ENCODE data around the gene TRIP11.
"Not testable (repeated sequence)": the region's sequence is repeated elsewhere in the genome, so short reads cannot be mapped to it uniquely, and the experiment has no call there.

Gene TRIP11

DNA sequence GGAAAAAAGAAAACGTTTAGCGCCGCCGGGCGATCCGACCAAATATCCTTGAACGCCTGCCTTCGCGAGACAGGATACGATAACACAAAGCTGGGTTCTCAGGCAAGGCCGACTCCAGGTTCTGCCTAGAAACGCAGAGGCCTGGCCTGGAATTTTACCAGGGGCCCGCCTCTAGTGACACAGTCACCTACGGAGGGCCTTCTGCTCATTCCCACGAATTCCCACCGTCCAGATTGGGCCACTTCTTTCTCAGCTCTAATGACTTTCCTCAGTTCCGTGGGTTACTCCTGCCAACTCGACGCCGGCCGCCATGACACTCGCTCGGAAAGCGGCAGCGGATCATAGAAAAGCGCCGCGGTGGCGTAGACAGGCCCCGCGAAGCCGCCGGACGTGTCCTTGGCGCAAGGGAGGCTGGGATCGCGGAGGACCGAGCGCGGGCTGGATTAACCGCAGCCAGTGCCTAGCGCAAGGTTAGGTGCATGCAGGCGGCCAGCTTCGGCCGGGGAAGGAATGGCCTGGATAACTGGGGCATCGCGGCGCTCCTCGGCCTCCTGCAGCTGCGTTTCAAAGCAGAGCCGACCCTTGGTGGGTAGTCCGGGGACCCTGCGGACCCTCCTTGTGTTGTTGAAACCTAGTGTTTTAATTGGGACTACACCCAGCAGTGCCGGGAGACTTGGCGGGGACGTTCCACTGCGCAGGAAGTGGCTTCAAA is at the start of gene TRIP11:
TRIP11 (minus strand) TSS at position 341 of the 712 bp plus-strand sequence. CDS start 374 bp downstream, outside the sequence.
- DNase-seq (ENCODE audit: low read depth) = peak; percentile 92

- DNase-seq (ENCODE audit: low read depth) = no peak
Observed at GRCh38 chr14:92088494-92088893, 48.6 kb upstream of the TRIP11 start.

- peak; percentile 79 for DNase-seq (ENCODE audit: low read depth)
Observed at GRCh38 chr14:92074555-92074954, 34.7 kb upstream of the TRIP11 start.

- DNase-seq (ENCODE audit: low read depth) = no peak
Observed at GRCh38 chr14:92058006-92058917, 18.4 kb upstream of the TRIP11 start.

- no peak for DNase-seq (ENCODE audit: low read depth)
Observed at GRCh38 chr14:92049781-92050180, 9.9 kb upstream of the TRIP11 start.

DNA sequence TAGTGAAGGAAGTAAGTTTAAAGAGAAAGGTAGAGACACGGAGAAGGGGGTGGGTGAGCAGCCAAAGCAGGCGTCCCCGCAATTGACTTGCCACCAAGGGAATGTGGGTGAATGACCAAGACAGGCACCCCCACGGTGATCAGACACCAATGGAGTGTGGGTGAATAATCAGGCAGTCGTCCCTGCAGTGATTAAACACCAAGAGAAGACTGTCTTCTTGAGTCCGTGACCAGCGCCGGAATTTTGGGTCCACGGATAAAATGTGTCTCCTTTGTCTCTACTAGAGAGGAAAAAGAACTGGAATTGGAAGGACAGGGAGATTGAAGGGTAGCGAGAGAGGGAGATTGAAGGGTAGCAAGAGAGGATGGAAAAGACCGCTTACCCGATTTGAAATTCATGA is 9.4 kb upstream of the TRIP11 start:
- not testable (repeated sequence) for DNase-seq (ENCODE audit: low read depth)

DNA sequence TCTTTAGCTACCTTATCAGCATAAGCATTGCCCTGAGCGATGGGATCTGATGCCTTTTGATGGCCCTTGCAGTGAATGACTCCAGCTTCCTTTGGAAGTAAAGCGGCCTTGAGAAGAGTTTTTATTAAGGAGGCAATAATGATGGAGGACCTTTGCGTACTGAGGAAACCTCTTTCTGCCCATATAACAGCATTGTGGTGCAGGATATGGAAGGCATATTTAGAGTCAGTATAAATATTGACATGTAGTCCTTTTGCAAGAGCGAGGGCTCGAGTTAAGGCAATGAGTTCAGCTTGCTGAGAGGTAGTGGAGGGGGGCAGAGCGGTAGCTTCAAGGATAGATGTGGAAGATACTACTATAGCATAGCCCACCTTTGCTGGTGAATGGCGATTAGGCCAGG is 6.0 kb upstream of the TRIP11 start:
- DNase-seq (ENCODE audit: low read depth) = not testable (repeated sequence)

- not testable (repeated sequence) for DNase-seq (ENCODE audit: low read depth)
Observed at GRCh38 chr14:92041766-92042165, 1.9 kb upstream of the TRIP11 start.

DNA sequence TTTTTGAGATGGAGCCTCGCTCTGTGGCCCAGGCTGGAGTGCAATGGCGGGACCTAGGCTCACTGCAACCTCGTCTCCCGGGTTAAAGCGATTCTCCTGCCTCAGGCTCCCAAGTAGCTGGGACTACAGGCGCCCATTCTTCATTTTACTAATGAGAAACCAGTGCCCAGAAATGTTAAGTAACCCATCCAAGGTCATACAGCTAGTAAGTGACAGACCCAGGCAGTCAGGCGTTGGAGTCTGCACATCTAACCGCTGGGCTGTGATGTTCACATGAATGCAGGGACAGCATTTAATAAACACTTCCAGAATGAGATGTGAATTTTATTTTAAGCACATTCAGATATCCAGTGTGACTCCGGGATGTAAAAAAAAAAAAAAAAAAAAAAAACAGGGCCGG is 1.3 kb upstream of the TRIP11 start:
- no peak for DNase-seq (ENCODE audit: low read depth)

DNA sequence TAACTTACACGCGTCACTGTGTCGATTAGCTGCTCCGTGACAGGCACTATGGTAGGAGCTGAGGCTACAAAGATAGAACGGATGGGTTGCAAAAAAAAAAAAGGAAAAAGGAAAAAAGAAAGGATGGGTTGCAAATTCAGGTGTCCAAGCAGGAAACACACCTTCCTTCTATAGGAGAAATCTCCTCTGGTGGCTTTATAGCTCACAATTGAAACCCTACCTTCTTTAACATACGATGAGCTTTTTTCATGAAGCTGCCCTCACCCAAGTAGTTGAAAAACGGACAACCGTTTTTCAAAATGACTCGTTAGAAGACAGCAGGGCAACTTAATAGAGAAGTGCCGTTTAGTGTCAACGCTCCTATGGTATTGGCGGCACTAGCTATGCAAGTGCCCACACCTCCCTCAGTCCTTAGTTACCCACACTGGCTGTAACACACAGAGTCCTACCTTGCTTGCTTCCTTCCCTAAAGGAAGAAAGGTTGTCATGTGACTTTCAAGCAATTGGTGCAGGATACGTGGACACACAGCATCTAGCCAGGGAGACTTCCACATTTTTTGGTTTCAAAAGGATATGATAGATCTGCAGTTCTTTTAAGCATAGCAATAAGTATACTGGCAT is 682 bp upstream of the TRIP11 start:
- peak; percentile 34 for DNase-seq (ENCODE audit: low read depth)

DNA sequence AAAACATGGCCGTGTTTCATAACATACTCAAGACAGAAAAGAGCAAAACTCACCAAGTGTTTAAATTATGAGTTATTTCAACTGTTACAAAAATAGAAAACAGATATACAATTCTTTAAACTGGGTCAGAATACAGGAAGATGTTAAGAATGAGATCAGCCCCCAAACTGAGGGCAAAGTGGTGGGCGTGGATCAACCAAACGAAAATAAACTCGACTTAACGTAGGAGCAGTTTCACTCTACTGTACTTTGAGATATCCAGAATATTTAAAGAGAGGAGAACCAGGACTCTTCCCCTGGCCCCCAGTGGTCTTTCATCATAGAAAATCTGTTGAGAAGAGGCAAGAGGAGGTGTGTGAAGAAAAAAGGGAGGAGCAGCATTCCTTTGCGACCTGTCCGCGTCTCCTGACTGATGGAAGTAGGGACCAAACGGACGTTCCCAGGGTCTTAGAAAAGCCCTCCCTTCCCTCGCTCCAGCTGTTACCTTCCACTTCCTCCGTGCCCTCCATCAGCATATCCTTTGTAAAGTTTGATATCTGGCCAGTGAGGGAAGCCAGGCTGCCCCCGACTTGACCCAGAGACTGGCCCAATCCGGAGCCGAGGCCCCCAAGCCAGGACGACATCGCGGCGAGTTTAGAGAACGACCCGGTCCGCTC is 668 bp downstream of the TRIP11 start:
- peak; percentile 79 for DNase-seq (ENCODE audit: low read depth)

DNA sequence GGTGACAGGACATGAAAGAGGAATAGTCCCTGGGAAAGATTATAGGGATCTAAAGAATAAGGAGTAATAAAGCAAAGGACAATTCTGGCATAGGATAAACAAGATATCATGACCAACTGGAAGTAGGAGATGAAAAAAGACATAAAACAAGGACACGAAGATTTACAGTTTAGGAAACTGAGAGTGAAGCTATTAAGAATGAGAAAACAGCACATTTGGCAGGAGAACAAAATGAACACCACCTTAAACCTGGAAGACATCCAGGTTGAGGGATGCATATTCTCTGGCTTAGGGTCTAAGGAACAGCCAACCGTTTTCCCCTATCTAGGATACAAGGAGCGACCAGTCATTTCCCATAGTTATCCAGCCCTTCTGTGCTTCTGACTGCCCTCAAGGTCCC is 1.9 kb downstream of the TRIP11 start:
- peak; percentile 2 for DNase-seq (ENCODE audit: low read depth)

DNA sequence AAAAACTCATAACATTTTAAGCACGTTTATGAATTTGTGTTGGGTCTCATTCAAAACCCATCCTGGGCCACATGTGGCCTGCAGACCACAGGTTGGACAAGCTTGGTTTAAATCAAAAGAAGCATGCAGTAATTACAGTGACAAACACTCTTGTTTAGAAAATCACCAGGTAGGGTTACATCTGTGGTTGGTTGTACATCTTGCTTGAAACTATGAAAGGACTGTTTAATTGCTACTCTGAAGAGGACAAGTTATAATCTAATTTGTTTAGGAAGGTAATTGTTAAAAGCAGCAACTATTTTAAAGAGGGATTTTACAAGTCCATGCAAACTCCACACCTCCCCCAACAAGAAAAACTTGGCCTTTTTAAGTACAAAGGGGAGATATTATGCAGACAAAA is 4.0 kb downstream of the TRIP11 start:
- DNase-seq (ENCODE audit: low read depth) = no peak

DNA sequence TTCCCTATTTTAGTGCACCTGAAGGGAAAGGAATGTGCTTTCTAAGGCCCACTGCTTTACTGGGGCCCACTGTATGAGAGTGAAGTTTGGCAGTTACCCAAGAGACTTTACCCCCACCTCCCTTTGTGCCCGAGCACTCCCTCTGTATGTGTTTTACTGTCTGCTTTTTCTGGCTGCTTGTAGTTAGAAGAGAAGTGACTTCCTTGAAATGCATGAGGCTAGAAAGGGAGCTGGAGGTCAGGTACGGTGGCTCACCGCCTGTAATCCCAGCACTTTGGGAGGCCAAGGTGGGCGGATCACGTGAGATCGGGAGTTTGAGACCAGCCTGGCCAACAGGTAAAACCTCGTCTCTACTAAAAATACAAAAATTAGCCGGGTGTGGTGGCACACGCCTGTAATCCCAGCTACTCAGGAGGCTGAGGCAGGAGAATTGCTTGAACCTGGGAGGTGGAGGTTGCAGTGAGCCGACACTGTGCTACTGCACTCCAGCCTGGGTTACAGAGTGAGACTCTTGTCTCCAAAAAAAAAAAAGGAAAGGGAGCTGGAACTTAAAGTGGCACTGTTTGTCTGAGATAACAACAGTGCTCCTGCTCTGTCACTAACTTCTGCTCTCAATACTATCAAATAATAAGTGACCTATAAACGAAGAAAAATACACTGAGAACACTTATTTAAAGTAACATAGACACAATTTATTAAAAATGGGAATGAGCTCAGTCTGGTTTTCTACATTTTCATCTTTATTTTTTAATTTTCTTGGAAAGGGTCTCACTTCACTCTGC is 5.8 kb downstream of the TRIP11 start:
- no peak for DNase-seq (ENCODE audit: low read depth)

- DNase-seq (ENCODE audit: low read depth) = no peak
Observed at GRCh38 chr14:92033433-92033832, 6.4 kb downstream of the TRIP11 start.

- DNase-seq (ENCODE audit: low read depth) = no peak
Observed at GRCh38 chr14:92026548-92027190, 13.2 kb downstream of the TRIP11 start.

DNA sequence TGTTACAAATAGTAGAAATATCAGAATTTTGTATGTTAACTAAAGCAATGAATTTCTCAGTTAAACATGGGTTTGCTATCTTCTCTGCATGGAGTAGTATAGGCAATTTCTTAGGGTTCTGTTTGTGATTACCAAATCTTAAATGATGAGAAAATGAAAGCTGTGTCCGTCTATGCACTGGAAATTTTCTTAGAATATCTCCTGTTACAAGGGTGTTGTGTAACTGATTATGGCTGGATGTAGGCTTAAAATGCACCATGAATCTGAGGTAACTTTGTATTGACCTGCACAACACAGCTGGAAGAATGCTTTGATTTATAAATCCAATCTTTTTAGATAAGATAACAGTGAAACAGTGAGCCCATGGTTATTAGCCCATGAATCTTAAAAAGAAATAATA is 17.8 kb downstream of the TRIP11 start:
- peak; percentile 30 for DNase-seq (ENCODE audit: low read depth)

DNA sequence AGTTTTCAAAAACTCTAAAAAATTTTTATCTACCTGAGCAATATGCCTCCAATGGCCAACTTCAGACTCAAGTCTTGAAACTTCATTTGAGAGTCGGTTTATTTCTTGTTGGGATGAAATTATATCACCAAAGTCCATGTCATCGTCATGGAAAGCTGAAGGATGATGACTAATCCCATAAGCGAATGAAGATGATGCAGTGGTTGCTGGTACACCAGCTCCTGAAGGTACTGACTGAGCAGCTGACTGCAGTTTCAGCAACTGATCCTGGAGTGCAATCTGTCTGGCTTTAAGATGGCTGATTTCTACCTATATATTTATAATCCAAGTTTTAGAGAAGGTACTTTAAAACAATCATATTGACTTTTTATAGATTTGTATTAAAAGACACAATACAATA is 18.3 kb downstream of the TRIP11 start:
- DNase-seq (ENCODE audit: low read depth) = no peak

GRCh38 chr14:92014040-92014439 is 25.8 kb downstream of the TRIP11 start:
- no peak for DNase-seq (ENCODE audit: low read depth)

DNA sequence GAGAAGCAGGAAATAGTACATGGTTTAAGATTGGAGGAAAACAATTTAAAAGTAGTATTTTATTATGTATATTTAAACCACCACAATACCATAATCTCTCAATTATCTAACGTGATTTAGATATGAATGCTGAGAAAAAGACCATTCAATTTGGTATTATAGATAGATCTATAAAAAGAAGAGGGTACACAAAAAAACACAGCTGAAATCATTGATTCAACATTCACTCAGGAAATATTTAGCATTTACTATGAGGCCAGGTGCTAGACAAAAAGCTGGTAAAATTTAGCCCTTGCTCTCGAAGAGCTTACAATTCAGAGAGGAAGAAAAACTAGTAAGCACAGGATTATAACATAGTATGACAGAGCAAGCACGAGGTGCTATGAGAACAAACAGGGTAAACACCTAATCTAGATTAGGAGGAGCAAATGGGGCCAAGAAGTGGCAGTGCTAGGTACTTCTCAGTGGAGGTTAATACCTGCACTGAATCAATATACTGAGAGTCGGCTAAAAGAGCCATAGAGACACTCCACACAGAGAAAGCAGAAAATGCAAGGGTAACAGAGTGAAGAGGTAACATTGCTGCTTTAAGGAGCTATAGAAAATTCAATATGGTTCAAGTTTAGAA is 27.6 kb downstream of the TRIP11 start:
- no peak for DNase-seq (ENCODE audit: low read depth)
